ENCODE measurements around the gene VCAN.
A peak's percentile ranks its signal among the peaks of the same experiment; 100 is the strongest.

Gene VCAN

GRCh38 chr5:83482961-83483360 lies 11.4 kb downstream of the VCAN start:
- Histone ChIP-seq H3K36me3 (ENCODE audit: control insufficient read depth, insufficient read depth, low read length) (peaks cover 76% of the 10 kb centered on the region), H3K9me3 (ENCODE audit: control insufficient read depth, insufficient read depth, low read depth, low read length) (no peaks in the 10 kb centered on the region), H3K27ac (ENCODE audit: low read depth, low read length) (no peak overlapping the region), H3K4me1 (ENCODE audit: control insufficient read depth, insufficient read depth, low read length) (peaks cover 23% of the 10 kb centered on the region), H3K4me3 (ENCODE audit: low read depth, low read length) (no peak overlapping the region), H3K27me3 (ENCODE audit: control insufficient read depth, insufficient read depth, low read length) (no peaks in the 10 kb centered on the region), H3K9ac (ENCODE audit: low read length) (no peak overlapping the region)

- Histone ChIP-seq H3K9me3 (ENCODE audit: control insufficient read depth, insufficient read depth, low read depth, low read length) (no peaks in the 10 kb centered on the region), H3K27ac (ENCODE audit: low read depth, low read length) (no peak overlapping the region), H3K9ac (ENCODE audit: low read length) (no peak overlapping the region), H3K36me3 (ENCODE audit: control insufficient read depth, insufficient read depth, low read length) (peaks cover 75% of the 10 kb centered on the region), H3K4me3 (ENCODE audit: low read depth, low read length) (no peak overlapping the region), H3K27me3 (ENCODE audit: control insufficient read depth, insufficient read depth, low read length) (no peaks in the 10 kb centered on the region), H3K4me1 (ENCODE audit: control insufficient read depth, insufficient read depth, low read length) (peaks cover 29% of the 10 kb centered on the region)
Observed at GRCh38 chr5:83484294-83484693, 12.8 kb downstream of the VCAN start.

- Histone ChIP-seq H3K9ac (ENCODE audit: low read length) (no peak overlapping the region), H3K27me3 (ENCODE audit: control insufficient read depth, insufficient read depth, low read length) (no peaks in the 10 kb centered on the region), H3K36me3 (ENCODE audit: control insufficient read depth, insufficient read depth, low read length) (peaks cover 81% of the 10 kb centered on the region), H3K27ac (ENCODE audit: low read depth, low read length) (no peak overlapping the region), H3K9me3 (ENCODE audit: control insufficient read depth, insufficient read depth, low read depth, low read length) (no peaks in the 10 kb centered on the region), H3K4me1 (ENCODE audit: control insufficient read depth, insufficient read depth, low read length) (peaks cover 18% of the 10 kb centered on the region), H3K4me3 (ENCODE audit: low read depth, low read length) (no peak overlapping the region)
Observed at GRCh38 chr5:83485842-83486241, 14.3 kb downstream of the VCAN start.

GRCh38 chr5:83487155-83487554 lies 15.6 kb downstream of the VCAN start:
- Histone ChIP-seq H3K36me3 (ENCODE audit: control insufficient read depth, insufficient read depth, low read length) (peaks cover 90% of the 10 kb centered on the region), H3K27me3 (ENCODE audit: control insufficient read depth, insufficient read depth, low read length) (no peaks in the 10 kb centered on the region), H3K9me3 (ENCODE audit: control insufficient read depth, insufficient read depth, low read depth, low read length) (no peaks in the 10 kb centered on the region), H3K9ac (ENCODE audit: low read length) (no peak overlapping the region), H3K4me1 (ENCODE audit: control insufficient read depth, insufficient read depth, low read length) (peaks cover 27% of the 10 kb centered on the region), H3K27ac (ENCODE audit: low read depth, low read length) (no peak overlapping the region), H3K4me3 (ENCODE audit: low read depth, low read length) (no peak overlapping the region)

- H3K27ac ChIP-seq (ENCODE audit: low read depth, low read length): no peak overlapping the region
- H3K27me3 ChIP-seq (ENCODE audit: control insufficient read depth, insufficient read depth, low read length): no peaks in the 10 kb centered on the region
- no peak overlapping the region for H3K4me3 ChIP-seq (ENCODE audit: low read depth, low read length)
- H3K36me3 ChIP-seq (ENCODE audit: control insufficient read depth, insufficient read depth, low read length): peaks cover 90% of the 10 kb centered on the region
- no peaks in the 10 kb centered on the region for H3K9me3 ChIP-seq (ENCODE audit: control insufficient read depth, insufficient read depth, low read depth, low read length)
- H3K9ac ChIP-seq (ENCODE audit: low read length): no peak overlapping the region
- peaks cover 39% of the 10 kb centered on the region for H3K4me1 ChIP-seq (ENCODE audit: control insufficient read depth, insufficient read depth, low read length)
Observed at GRCh38 chr5:83488271-83488670, 16.7 kb downstream of the VCAN start.

- Histone ChIP-seq H3K4me3 (ENCODE audit: low read depth, low read length) (no peak overlapping the region), H3K27ac (ENCODE audit: low read depth, low read length) (no peak overlapping the region), H3K9ac (ENCODE audit: low read length) (no peak overlapping the region), H3K4me1 (ENCODE audit: control insufficient read depth, insufficient read depth, low read length) (peaks cover 44% of the 10 kb centered on the region), H3K36me3 (ENCODE audit: control insufficient read depth, insufficient read depth, low read length) (peaks cover 90% of the 10 kb centered on the region), H3K9me3 (ENCODE audit: control insufficient read depth, insufficient read depth, low read depth, low read length) (no peaks in the 10 kb centered on the region), H3K27me3 (ENCODE audit: control insufficient read depth, insufficient read depth, low read length) (no peaks in the 10 kb centered on the region)
Observed at GRCh38 chr5:83488821-83489220, 17.3 kb downstream of the VCAN start.

GRCh38 chr5:83490203-83490602 lies 18.7 kb downstream of the VCAN start:
- H3K36me3 ChIP-seq (ENCODE audit: control insufficient read depth, insufficient read depth, low read length): peaks cover 90% of the 10 kb centered on the region
- no peak overlapping the region for H3K4me3 ChIP-seq (ENCODE audit: low read depth, low read length)
- peaks cover 50% of the 10 kb centered on the region for H3K4me1 ChIP-seq (ENCODE audit: control insufficient read depth, insufficient read depth, low read length)
- H3K9me3 ChIP-seq (ENCODE audit: control insufficient read depth, insufficient read depth, low read depth, low read length): no peaks in the 10 kb centered on the region
- H3K27ac ChIP-seq (ENCODE audit: low read depth, low read length): no peak overlapping the region
- H3K27me3 ChIP-seq (ENCODE audit: control insufficient read depth, insufficient read depth, low read length): no peaks in the 10 kb centered on the region
- no peak overlapping the region for H3K9ac ChIP-seq (ENCODE audit: low read length)

- H3K4me1 ChIP-seq (ENCODE audit: control insufficient read depth, insufficient read depth, low read length): peaks cover 44% of the 10 kb centered on the region
- H3K9me3 ChIP-seq (ENCODE audit: control insufficient read depth, insufficient read depth, low read depth, low read length): no peaks in the 10 kb centered on the region
- peaks cover 88% of the 10 kb centered on the region for H3K36me3 ChIP-seq (ENCODE audit: control insufficient read depth, insufficient read depth, low read length)
- H3K27ac ChIP-seq (ENCODE audit: low read depth, low read length): no peak overlapping the region
- no peaks in the 10 kb centered on the region for H3K27me3 ChIP-seq (ENCODE audit: control insufficient read depth, insufficient read depth, low read length)
- no peak overlapping the region for H3K9ac ChIP-seq (ENCODE audit: low read length)
- H3K4me3 ChIP-seq (ENCODE audit: low read depth, low read length): no peak overlapping the region
Observed at GRCh38 chr5:83492331-83492730, 20.8 kb downstream of the VCAN start.

- Histone ChIP-seq H3K4me3 (ENCODE audit: low read depth, low read length) (no peak overlapping the region), H3K36me3 (ENCODE audit: control insufficient read depth, insufficient read depth, low read length) (peaks cover 97% of the 10 kb centered on the region), H3K27me3 (ENCODE audit: control insufficient read depth, insufficient read depth, low read length) (no peaks in the 10 kb centered on the region), H3K27ac (ENCODE audit: low read depth, low read length) (no peak overlapping the region), H3K4me1 (ENCODE audit: control insufficient read depth, insufficient read depth, low read length) (peaks cover 35% of the 10 kb centered on the region), H3K9me3 (ENCODE audit: control insufficient read depth, insufficient read depth, low read depth, low read length) (no peaks in the 10 kb centered on the region), H3K9ac (ENCODE audit: low read length) (no peak overlapping the region)
Observed at GRCh38 chr5:83493644-83494043, 22.1 kb downstream of the VCAN start.

GRCh38 chr5:83494087-83494620 lies 22.6 kb downstream of the VCAN start:
- no peak overlapping the region for H3K4me3 ChIP-seq (ENCODE audit: low read depth, low read length)
- H3K9me3 ChIP-seq (ENCODE audit: control insufficient read depth, insufficient read depth, low read depth, low read length): no peaks in the 10 kb centered on the region
- peak overlapping the region; percentile 31; the same call in 1 of the 2 replicates for H3K27ac ChIP-seq (ENCODE audit: low read depth, low read length)
- no peak overlapping the region for H3K9ac ChIP-seq (ENCODE audit: low read length)
- peaks cover 97% of the 10 kb centered on the region for H3K36me3 ChIP-seq (ENCODE audit: control insufficient read depth, insufficient read depth, low read length)
- H3K4me1 ChIP-seq (ENCODE audit: control insufficient read depth, insufficient read depth, low read length): peaks cover 35% of the 10 kb centered on the region
- H3K27me3 ChIP-seq (ENCODE audit: control insufficient read depth, insufficient read depth, low read length): no peaks in the 10 kb centered on the region

GRCh38 chr5:83494666-83495065 lies 23.1 kb downstream of the VCAN start:
- H3K9me3 ChIP-seq (ENCODE audit: control insufficient read depth, insufficient read depth, low read depth, low read length): no peaks in the 10 kb centered on the region
- no peak overlapping the region for H3K4me3 ChIP-seq (ENCODE audit: low read depth, low read length)
- peaks cover 35% of the 10 kb centered on the region for H3K4me1 ChIP-seq (ENCODE audit: control insufficient read depth, insufficient read depth, low read length)
- H3K27me3 ChIP-seq (ENCODE audit: control insufficient read depth, insufficient read depth, low read length): no peaks in the 10 kb centered on the region
- H3K27ac ChIP-seq (ENCODE audit: low read depth, low read length): peak overlapping the region; percentile 31; the same call in 1 of the 2 replicates
- peaks cover 97% of the 10 kb centered on the region for H3K36me3 ChIP-seq (ENCODE audit: control insufficient read depth, insufficient read depth, low read length)
- no peak overlapping the region for H3K9ac ChIP-seq (ENCODE audit: low read length)

- Histone ChIP-seq H3K27ac (ENCODE audit: low read depth, low read length) (no peak overlapping the region), H3K9ac (ENCODE audit: low read length) (no peak overlapping the region), H3K4me3 (ENCODE audit: low read depth, low read length) (no peak overlapping the region), H3K36me3 (ENCODE audit: control insufficient read depth, insufficient read depth, low read length) (peaks cover 97% of the 10 kb centered on the region), H3K27me3 (ENCODE audit: control insufficient read depth, insufficient read depth, low read length) (no peaks in the 10 kb centered on the region), H3K4me1 (ENCODE audit: control insufficient read depth, insufficient read depth, low read length) (peaks cover 29% of the 10 kb centered on the region), H3K9me3 (ENCODE audit: control insufficient read depth, insufficient read depth, low read depth, low read length) (peaks cover 10% of the 10 kb centered on the region; the same call in 1 of the 2 replicates)
Observed at GRCh38 chr5:83496626-83497025, 25.1 kb downstream of the VCAN start.
